Smooth muscle cell of the brain vasculature (primary cell): ENCODE data around the gene PRR15L.
"Not testable (repeated sequence)": the region's sequence is repeated elsewhere in the genome, so short reads cannot be mapped to it uniquely, and the experiment has no call there.

Experiments
- DNase-seq: peaks from one replicate; pipeline ENCODE4 v3.0.0-alpha.2; 2012; ENCODE audit warnings: low read depth, low spot score

Gene PRR15L, protein sequence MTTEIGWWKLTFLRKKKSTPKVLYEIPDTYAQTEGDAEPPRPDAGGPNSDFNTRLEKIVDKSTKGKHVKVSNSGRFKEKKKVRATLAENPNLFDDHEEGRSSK

DNA sequence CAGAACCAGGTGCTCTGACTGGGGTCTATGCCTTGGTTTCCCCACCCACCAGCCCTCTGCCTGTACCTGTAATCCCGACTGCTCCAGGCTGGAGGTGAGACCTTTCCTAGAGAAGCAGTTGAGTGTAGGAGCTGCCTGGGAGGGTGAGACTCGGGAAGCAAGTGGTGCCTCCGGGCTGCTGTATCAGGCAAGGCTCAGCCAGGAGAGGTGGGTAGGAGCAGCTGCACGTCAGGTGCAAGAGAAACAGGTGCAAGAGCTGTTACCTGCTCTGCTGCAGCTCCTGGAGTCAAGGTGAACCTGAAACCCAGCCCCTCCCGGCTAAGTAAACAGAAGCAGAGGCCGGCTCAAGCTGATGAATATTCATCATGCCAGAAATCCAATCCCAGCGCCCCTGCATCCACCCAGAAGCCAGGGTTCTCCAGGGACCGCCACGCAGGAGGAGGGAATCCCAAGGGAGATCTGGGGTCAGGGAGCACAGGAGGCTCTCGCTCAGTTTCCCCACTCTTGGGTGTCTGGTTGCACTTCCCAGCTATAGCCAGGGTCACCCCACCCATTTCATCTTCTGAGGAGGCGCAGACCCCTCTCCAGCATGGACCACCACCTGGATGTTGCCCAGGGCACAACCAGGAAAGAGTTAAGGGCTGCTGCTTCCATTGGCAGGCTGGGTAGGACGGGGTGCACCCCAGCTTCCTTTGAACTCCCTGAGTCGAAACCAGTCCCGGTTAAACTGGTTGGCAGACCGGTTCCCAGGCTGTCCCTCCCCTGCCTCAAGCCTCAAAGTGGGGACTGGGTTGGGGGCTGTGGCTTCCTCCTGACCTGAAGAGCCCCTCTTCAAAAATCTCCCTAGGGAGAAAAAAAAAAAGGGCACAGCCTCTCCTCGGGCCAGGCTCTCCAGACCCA, at the start of gene PRR15L:
Gene PRR15L, minus strand, starts transcription at position 293 of the 900 bp plus-strand sequence. CDS start 4,649 bp downstream, outside the sequence.
- DNase-seq = no peak

GRCh38 chr17:48006936-48007709, 49.4 kb upstream of the PRR15L start:
- no peak for DNase-seq

DNA sequence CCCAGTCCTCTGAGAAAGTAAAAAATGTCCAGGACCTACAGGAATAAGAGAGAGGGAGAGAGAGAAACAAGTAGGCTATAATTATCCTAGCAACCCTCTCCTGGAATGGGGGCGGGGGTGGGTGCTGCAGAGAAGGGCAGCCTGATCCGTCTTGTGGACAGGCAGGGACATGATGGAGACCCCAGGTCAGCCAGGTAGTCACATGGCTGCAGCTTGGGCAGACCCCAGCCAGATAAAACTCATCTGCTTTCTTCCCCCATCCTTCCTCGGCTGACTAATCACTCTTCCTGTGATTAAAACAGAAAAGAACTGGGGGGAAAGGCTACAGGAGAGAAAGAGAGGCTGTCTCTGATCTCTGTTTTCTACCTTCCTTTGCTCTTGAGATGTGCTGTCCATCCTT, 47.3 kb upstream of the PRR15L start:
- no peak for DNase-seq

DNA sequence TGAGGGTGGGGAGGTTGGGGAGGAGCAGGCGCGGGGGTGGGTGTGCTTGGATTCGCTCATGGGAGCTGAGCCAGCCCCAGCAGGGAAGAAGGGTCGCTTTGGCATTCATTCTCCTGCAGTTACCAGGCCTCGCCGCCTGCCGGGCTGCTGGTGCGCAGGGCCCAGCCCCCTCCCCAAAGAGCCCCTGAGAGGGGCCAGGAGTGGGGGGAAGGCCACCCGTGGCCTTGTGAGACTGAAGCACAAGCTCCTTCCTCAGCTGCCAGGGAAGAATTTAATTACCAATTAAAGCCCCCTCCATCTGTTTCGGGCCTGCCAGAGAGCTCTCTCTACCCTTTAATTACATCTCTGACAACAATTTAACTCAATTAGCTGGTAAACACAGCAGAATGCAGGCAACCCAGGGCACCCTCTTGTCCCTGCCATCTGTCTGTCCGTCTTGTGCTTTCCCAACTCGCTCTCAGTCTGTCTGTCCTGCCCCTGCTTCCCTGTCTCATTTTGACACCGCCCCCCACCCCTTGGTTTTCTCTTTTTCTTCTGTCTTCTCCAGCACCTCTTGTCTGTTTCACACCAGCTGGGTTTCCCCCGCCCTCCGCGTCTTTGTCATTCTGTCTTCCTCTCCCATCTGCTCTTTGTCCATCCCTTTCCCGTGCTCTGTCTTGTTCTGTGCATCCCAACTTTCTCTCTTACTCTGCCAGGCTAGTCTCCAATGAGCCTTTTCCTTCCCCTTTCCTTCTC, 45.9 kb upstream of the PRR15L start:
- DNase-seq = no peak

GRCh38 chr17:48002916-48003416, 45.3 kb upstream of the PRR15L start:
- no peak for DNase-seq

DNA sequence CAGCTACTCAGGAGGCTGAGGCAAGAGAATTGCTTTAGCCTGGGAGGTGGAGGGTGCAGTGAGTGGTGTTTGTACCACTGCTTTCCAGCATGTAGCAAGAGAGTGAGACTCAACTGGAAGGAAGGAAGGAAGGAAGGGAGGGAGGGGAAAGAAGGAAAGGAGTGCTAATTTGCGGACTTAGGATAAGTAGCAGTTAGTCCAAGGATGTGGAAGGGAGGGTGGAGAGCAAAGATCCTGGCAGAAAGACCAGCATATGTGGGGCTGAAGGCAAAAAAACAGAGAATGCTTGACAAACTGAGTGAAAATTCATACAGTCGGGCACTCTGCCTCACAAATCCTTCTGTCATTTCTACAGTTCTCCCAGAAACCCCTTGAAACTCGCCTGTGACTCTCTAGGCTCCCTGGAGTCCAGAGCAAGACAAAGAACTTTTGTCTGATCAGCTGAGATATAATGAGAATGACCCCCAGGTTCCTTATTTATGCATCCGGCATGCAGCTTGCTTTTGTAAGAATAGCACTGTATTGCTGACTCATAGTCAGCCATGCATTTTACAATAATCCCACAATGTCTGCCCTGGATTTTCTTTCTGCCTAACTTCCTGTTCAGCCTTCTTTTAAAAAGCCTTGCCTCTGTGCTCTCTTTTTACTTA, 44.7 kb upstream of the PRR15L start:
- no peak for DNase-seq

DNA sequence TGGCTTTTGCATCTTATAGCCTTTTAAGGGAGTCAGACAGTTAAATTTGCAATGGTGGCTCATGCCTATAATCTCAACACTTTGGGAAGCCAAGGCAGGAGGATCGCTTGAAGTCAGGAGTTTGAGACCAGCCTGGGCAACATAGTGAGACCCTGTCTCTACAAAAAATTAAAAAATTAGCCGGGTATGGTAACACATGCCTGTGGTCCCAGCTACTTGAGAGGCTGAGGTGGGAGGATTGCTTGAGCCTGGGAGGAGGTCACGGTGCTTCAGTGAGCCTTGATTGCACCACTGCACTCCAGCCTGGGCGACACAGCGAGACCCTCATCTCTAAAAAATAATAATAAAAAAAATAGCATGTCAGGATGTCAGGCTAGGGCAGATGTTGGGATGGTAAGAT, 44.0 kb upstream of the PRR15L start:
- DNase-seq = not testable (repeated sequence)

- DNase-seq = no peak
Observed at GRCh38 chr17:48001197-48001596, 43.5 kb upstream of the PRR15L start.

GRCh38 chr17:47999582-47999981, 41.9 kb upstream of the PRR15L start:
- DNase-seq = no peak

DNA sequence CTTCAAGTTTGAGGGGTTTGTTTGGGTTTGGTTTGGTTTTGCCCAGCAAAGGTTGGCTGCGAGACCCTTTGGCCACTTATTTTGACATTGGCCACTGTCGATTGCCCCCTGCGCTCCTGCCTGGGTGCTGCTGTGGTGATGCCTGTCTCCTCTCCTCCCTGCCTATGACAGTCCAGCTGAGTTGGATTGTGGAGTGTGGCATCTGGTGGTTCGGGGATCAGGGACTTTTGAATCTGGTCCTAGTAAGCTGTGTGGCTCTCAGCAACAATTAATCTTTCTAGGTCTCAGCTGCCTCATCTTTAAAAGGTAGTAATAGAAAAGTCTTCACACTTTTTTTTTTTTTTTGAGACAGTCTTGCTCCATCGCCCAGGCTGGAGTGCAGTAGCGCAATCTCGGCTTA, 40.4 kb upstream of the PRR15L start:
- no peak for DNase-seq

- no peak for DNase-seq
Observed at GRCh38 chr17:47997586-47997985, 39.9 kb upstream of the PRR15L start.

- no peak for DNase-seq
Observed at GRCh38 chr17:47996201-47996600, 38.5 kb upstream of the PRR15L start.

GRCh38 chr17:47995241-47995935, 37.7 kb upstream of the PRR15L start:
- no peak for DNase-seq

GRCh38 chr17:47994724-47995123, 37.0 kb upstream of the PRR15L start:
- DNase-seq = no peak

DNA sequence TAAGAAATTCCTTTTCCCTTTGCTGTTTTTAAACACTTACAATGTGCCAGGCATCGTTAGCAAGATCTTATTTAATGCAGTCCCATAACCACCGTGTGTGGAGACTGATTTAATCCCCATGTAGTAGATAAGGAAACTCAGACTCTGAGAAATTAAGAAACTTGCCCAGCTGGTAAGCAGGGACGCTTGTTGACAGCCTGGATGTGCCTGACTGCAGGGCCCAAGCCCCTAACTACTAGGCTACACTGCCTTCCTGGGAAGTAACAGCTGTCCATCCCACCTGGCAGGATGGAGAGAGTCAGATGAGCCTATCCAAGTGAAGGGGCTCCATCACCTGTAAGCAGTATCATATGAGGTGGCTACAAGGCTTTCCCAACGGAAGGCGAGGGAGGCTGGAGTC, 36.3 kb upstream of the PRR15L start:
- DNase-seq = no peak

GRCh38 chr17:47993031-47993564, 35.4 kb upstream of the PRR15L start:
- no peak for DNase-seq

DNA sequence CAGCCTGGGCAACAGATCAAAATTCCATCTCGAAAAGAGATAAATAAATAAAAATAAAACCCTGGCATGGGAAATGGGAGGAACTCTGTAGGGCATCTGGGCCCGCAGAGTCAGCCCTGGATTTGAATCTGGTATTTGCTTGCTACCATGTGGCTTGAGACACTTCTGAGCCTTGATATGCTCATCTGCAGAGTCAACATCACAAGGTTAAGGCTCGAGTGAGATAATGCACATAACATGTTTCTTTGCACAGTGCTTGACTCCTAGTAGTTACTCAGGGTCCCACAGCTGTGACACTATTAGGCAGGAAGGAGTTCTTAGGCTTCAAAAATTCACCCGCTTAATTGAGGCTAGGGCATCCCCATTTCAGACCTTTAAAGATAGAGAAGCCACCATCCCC, 34.5 kb upstream of the PRR15L start:
- no peak for DNase-seq

DNA sequence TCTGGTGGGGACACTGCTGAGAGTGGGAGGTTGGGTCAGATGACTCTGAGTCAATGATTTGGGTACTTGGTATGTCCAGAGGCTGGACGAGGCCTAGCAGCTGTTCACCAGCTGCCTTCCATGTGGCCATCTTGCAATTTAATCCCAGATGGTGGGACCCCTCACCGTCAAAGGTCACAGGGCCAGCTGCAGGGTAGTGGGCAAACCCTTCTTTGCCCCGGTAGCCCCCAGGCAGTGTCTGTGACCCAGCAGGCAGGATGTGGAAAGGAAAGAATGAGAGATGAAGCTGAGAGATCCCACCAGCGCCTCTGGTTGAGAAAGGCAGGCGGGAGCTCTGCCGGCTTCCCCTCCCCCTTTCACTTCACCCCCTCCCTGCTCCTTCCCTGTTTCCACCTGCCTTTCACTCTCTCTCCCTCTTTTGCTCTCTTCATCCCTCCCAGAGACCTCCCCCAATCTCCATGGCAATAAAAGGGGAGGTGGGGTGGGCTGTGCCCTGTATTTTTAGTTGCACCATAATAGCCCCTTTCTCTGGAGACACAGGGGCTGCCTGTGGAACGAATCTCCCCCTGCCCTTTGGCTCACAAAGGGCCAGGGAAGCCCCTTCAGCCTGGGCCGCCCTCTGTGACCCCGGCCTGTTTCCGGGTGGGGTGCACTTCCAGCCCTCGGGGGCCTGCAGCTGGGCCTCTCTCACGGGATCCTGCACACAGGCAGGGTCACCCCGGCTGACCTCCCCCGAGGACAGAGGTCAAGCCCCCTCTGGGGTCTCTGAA, 33.5 kb upstream of the PRR15L start:
- no peak for DNase-seq

GRCh38 chr17:47989700-47990099, 32.0 kb upstream of the PRR15L start:
- no peak for DNase-seq
